HG03575 (cell line): ENCODE results near the gene MXD4.
A peak's percentile ranks its signal among the peaks of the same experiment; 100 is the strongest.

Source experiments
- ATAC-seq: cut with Tn5 transposase; IDR thresholded peaks from one replicate; pipeline ENCODE4 v1.9.1; 2021; ENCODE audit not compliant: unreplicated experiment, insufficient number of reproducible peaks, low FRiP score; ENCODE audit errors: extremely low read depth

Gene MXD4

GRCh38 chr4:2267320-2267811 lies 5.5 kb upstream of the MXD4 start:
- no peak for ATAC-seq

- ATAC-seq: no peak
Observed at GRCh38 chr4:2266821-2267220, 4.9 kb upstream of the MXD4 start.

- ATAC-seq: no peak
Observed at GRCh38 chr4:2266181-2266580, 4.3 kb upstream of the MXD4 start.

DNA sequence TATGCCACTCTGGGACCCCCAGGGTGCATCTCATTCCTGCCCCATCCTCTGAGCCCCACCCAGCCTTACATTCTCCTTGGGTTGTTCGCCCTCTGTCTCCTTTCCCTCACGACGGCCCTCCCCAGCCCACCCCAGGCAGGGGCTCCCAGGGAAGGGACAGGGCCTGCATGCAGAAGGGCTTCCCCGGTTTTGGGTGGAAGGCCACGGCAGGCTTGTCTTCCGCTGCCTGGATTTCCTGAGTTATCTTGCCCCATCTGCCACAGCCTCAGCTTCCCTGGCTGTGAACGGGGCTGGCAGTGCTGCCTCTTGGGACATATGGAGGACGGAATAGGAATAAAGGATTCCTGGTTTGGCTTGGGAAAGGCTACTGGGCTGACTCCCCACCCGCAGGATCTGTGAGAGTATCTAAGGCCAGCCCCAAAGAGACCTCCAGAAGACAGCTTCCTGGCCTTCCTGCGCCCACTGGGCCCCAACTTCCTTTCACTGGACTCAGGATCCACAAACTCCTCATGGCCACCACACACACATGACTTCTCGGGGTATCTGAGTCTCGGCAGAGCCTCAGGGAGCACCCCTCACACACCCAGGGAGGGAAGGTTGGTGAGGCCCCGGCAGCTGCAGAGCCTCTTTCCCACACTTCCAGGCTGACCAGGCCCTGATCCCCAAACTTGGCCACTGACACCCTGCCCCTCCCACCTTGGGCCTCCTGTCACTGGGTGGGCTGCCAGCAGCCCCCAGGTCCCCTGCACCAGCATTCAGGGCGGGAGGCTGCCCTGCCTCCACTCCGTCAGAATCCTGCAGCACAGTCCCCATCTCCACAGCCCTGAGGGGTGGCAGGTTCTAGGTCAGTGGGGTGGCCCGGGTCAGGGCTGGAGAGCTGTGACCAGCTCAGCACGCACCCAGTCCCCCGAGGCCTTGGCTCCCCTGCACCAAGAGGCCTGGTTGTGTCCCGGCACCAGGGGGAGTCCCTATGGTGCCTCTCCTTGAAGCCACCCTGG lies 3.5 kb upstream of the MXD4 start:
- ATAC-seq: no peak

- no peak for ATAC-seq
Observed at GRCh38 chr4:2264481-2265041, 2.7 kb upstream of the MXD4 start.

DNA sequence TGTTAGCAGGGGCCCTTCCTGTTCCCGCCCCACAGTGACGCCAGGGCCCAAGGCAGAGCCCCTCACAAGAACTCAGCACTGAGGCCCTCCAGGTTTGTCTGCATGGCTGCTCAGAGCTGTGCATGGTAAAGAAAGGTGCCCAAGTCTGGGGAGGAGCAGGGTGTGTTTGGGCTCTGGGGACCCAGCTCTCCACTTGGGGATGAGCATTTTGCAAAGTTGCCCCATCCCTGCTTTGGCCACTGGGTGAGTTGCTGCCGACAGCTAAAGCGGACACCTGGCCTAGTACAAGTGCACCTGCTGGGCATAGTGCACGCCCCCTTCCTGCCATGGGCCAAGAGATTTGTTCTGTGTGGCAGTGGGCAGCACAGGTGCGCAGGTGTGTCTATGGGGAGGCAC lies 2.0 kb upstream of the MXD4 start:
- ATAC-seq: no peak

DNA sequence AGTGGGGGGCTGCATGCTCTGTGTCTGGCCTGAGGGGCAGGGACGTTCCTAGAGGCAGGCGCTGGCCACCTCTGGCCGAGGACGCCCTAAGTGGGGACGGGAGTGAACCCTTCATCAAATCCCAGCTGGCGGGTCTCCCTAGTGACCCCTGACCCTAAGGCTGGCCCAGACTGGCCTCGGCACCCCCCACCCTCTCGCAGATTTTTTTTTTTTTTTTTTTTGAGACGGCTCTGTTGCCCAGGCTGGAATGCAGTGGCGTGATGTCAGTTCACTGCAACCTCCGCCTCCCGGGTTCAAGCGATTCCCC lies 988 bp upstream of the MXD4 start:
- ATAC-seq: no peak

DNA sequence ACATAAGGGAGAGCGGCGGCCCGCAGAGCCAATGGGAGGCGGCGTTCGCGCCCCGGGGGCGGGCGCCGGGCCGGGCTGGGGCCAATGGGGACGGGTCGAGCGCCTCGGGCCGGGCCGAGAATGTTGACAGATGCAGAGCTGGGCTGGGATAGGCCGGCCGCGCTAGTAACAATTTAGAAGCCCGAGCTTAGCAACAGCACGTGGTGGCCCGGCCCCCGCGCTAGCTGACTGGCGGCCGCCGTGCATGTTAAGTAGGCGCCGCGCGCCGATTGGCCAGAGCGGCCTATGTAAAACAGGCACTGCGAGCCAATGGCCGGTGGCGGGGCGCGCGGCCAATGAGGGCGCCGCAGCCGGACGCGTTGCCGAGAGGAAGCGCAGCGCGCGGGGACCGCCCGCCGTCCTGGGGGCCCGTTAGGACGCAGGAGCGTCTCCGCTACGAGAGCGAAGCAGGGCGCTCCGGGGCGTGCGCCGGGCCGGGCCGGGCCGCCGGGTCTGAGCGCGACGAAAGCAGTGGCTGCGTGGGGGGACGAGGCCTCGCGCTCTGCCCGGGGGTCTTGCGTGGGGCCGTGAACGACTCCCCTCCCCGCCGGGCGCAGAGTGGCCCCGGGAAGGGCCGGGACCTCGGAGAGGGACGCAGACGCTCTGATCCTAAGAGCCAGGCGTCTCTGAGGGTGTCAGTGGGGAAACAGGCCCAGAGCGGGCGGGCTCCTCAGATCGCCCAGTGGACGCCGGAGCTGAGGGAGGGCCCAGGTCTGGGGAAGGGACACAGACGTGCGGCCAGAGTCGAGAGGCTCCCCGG lies 435 bp upstream of the MXD4 start:
- ATAC-seq: peak; percentile 71

DNA sequence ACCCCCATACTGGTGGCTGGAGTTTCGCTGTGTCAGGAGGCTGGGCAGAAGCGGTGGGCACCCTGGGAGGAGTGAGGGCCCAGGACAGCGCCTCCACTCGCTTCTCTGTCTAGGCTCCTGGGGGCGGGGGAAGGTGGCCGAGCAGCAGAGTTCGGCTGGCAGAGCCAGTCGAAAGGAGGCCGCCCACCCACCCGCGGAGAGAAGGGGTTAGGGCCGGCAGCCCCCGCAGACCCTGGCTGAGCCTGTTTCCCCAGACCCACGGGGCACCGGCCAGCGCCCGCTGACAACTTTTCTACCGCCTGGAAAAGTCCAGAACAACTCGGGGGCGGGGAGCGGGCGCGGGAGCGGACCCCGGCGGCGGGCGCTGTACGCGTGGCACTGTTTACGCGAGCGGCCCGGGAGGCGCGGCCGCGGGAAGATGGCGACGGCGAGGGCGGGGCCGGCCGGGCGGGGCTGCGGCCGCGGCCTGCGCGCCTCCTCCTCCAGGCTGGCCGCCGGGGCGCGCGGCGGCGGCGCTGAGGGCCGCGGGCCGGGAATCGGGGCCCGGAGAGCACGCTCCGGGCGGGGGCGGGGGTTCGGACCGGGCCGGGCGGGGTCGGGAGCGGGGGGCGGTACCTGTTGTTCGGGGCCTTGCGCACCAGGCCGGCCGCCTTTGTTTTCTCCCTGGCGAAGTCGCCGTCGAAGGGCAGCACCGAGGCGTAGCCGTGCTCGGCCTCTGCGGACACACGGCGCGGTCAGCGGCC lies 628 bp downstream of the MXD4 start:
- no peak for ATAC-seq

GRCh38 chr4:2260344-2261109 lies 1.4 kb downstream of the MXD4 start:
- no peak for ATAC-seq

GRCh38 chr4:2259541-2260343 lies 2.2 kb downstream of the MXD4 start:
- ATAC-seq: no peak

GRCh38 chr4:2259036-2259540 lies 2.8 kb downstream of the MXD4 start:
- no peak for ATAC-seq

DNA sequence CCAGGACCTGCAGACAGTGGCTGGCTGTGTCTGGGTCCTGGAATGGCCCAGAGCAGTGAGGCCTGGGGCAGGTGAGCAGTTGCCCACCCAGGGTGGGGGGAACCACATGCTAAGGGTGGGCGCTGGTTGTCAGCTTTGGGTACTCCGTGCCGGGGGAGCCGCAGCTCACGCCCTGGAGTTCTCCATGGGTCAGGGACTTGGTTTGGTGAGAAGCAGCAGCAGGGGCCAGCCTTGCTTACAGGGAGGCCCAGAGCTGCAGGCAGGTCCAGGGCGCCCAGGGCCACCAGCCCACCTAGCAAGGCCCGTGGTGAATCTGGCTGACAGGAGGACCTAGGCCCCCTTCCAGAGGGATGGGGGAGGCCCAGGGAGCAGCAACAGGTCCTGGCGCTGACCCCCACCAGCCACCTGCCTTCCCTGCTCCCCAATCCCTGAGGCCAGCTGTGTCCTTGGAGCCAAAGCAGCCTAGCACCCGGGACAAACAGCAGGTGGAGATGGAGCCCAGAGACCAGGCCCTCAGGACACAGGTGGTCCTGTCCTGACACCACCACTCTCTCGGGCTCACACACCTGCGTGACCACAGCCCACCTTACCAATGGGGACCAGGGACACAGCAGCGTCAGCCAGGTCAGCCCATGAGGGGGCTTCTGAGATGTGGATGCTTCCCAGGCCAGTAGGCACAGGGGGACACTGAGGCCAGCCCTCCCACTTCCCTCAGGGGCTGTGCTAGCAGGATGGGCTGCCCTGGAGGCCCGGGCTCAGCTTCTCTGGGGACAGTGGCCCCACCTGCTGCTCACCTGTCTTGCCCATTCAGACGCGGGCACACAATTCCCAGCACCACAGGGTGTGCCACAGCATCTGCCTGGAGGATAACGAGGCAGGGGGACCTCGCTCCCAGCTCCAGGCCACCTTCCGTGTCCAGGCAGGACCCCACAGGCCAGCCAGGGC lies 3.5 kb downstream of the MXD4 start:
- ATAC-seq: no peak

- ATAC-seq: no peak
Observed at GRCh38 chr4:2257361-2258081, 4.4 kb downstream of the MXD4 start.

GRCh38 chr4:2256781-2257191 lies 5.1 kb downstream of the MXD4 start:
- ATAC-seq: no peak
